H1 (cell line): ENCODE results near the gene RFX1.

ENCODE experiments used
- BRCA1 ChIP-seq: IDR thresholded peaks from 2 replicates; pipeline ENCODE4 v1.6.1; 2012; ENCODE audit warnings: low read depth, low read length, improper control_type of control experiment
- CREB1 ChIP-seq: IDR thresholded peaks from 2 replicates; pipeline ENCODE4 v1.6.1; 2012; ENCODE audit warnings: inconsistent platforms
- CTCF ChIP-seq, 3 experiments: IDR thresholded peaks; 1 replicate in 2 of 3; 2 replicates in 1 of 3; pipeline versions ENCODE4 v1.5.1 to v1.6.1; 2011; ENCODE audit warnings: low read length in 3 of 3, mild to moderate bottlenecking in 3 of 3, inconsistent platforms in 2 of 3, low read depth in 1 of 3, moderate library complexity in 1 of 3; ENCODE audit not compliant: insufficient read depth in 1 of 3; ENCODE audit errors: control extremely low read depth in 1 of 3
- E2F6 ChIP-seq: IDR thresholded peaks from 2 replicates; pipeline ENCODE4 v1.6.1; 2012; ENCODE audit warnings: inconsistent platforms
- EZH2 ChIP-seq: fragments of 200-600 bp; sonication (generic); IDR thresholded peaks from 2 replicates; pipeline ENCODE4 v1.7.1; 2012; ENCODE audit warnings: low read depth, mild to moderate bottlenecking, moderate library complexity, low read length, inconsistent platforms; ENCODE audit not compliant: severe bottlenecking
- GABPA ChIP-seq: IDR thresholded peaks from 2 replicates; pipeline ENCODE4 v1.6.1; 2011; ENCODE audit warnings: mild to moderate bottlenecking, low read length, moderate library complexity, borderline replicate concordance; ENCODE audit not compliant: insufficient read depth
- JUND ChIP-seq: IDR thresholded peaks from 2 replicates; pipeline ENCODE4 v1.6.1; 2011; ENCODE audit warnings: mild to moderate bottlenecking, improper control_type of control experiment, low read length
- NRF1 ChIP-seq: IDR thresholded peaks from 2 replicates; pipeline ENCODE4 v1.6.1; 2011; ENCODE audit warnings: mild to moderate bottlenecking, low read depth, low read length, improper control_type of control experiment
- POLR2A ChIP-seq, 2 experiments: IDR thresholded peaks; 1 replicate in 1 of 2; 2 replicates in 1 of 2; pipeline ENCODE4 v1.6.1; 2011; ENCODE audit warnings: low read depth in 2 of 2, low read length in 2 of 2, mild to moderate bottlenecking in 2 of 2; ENCODE audit errors: control extremely low read depth in 1 of 2
- SP4 ChIP-seq: IDR thresholded peaks from 2 replicates; pipeline ENCODE4 v1.6.1; 2012; ENCODE audit warnings: low read length, inconsistent platforms

- TF ChIP-seq CTCF (IDR thresholded peaks at IDR 0.05; ENCODE audit: control extremely low read depth in 1 of 3, insufficient read depth in 1 of 3, low read depth in 1 of 3, low read length in 3 of 3) (no peak), EZH2 (no peak), GABPA (no peak), BRCA1 (no peak), JUND (no peak), POLR2A (IDR thresholded peaks at IDR 0.05; ENCODE audit: control extremely low read depth in 1 of 2, low read depth in 2 of 2, low read length in 2 of 2) (no peak), NRF1 (no peak), CREB1 (no peak), SP4 (no peak), E2F6 (no peak)
Measured at GRCh38 chr19:14021474-14021873, 15.4 kb upstream of the RFX1 start.
